Measurements from ENCODE around the gene BCS1L.
"Not testable (repeated sequence)": the region's sequence is repeated elsewhere in the genome, so short reads cannot be mapped to it uniquely, and the experiment has no call there.

BCS1L gene

GRCh38 chr2:218658671-218659257 lies 719 bp upstream of the BCS1L start:
- peak; percentile 28 for DNase-seq (ENCODE audit: low read depth, low spot score)
- peak overlapping the region; percentile 92 for H3K4me3 ChIP-seq (ENCODE audit: low read length)

GRCh38 chr2:218659988-218660358 lies 490 bp downstream of the BCS1L start:
- peak overlapping the region; percentile 92 for H3K4me3 ChIP-seq (ENCODE audit: low read length)
- DNase-seq (ENCODE audit: low read depth, low spot score): no peak

- no peak for DNase-seq (ENCODE audit: low read depth, low spot score)
- H3K4me3 ChIP-seq (ENCODE audit: low read length): no peak overlapping the region
Measured at GRCh38 chr2:218662377-218662776, 2.9 kb downstream of the BCS1L start.

- DNase-seq (ENCODE audit: low read depth, low spot score): no peak
Measured at GRCh38 chr2:218662827-218663226, 3.3 kb downstream of the BCS1L start.

GRCh38 chr2:218663901-218664300 lies 4.4 kb downstream of the BCS1L start:
- H3K4me3 ChIP-seq (ENCODE audit: low read length): no peak overlapping the region
- DNase-seq (ENCODE audit: low read depth, low spot score): no peak

More at GRCh38 chr2:218662827-218663226, 3.3 kb downstream of the BCS1L start:
- H3K4me3 ChIP-seq (ENCODE audit: low read length): no peak overlapping the region

- no peak overlapping the region for H3K4me3 ChIP-seq (ENCODE audit: low read length)
- no peak for DNase-seq (ENCODE audit: low read depth, low spot score)
Measured at GRCh38 chr2:218664653-218665052, 5.2 kb downstream of the BCS1L start.

- H3K4me3 ChIP-seq (ENCODE audit: low read length): peak overlapping the region; percentile 84
- DNase-seq (ENCODE audit: low read depth, low spot score): no peak
Measured at GRCh38 chr2:218671097-218671653, 11.7 kb downstream of the BCS1L start.

- H3K4me3 ChIP-seq (ENCODE audit: low read length): peak within 1 kb of the TSS; percentile 84
- peak; percentile 72 for DNase-seq (ENCODE audit: low read depth, low spot score)
Measured at GRCh38 chr2:218671654-218672566, 12.4 kb downstream of the BCS1L start, which contains the start of the genes RNF25 and STK36. TSS of gene RNF25 (minus strand) at chr2:218672002. CDS start at chr2:218671970, 32 bp downstream. TSS of gene STK36 (plus strand) at chr2:218672086. CDS start at chr2:218672830, 744 bp downstream.

GRCh38 chr2:218679119-218679518 lies 19.6 kb downstream of the BCS1L start:
- H3K4me3 ChIP-seq (ENCODE audit: low read length): no peak overlapping the region
- no peak for DNase-seq (ENCODE audit: low read depth, low spot score)

- H3K4me3 ChIP-seq (ENCODE audit: low read length): no peak overlapping the region
- no peak for DNase-seq (ENCODE audit: low read depth, low spot score)
Measured at GRCh38 chr2:218680061-218680460, 20.6 kb downstream of the BCS1L start.

GRCh38 chr2:218687400-218688060 lies 28.0 kb downstream of the BCS1L start:
- not testable (repeated sequence) for H3K4me3 ChIP-seq (ENCODE audit: low read length)
- peak; percentile 77 for DNase-seq (ENCODE audit: low read depth, low spot score)

- no peak for DNase-seq (ENCODE audit: low read depth, low spot score)
- no peak overlapping the region for H3K4me3 ChIP-seq (ENCODE audit: low read length)
Measured at GRCh38 chr2:218691234-218691633, 31.8 kb downstream of the BCS1L start.

GRCh38 chr2:218694405-218695145 lies 35.1 kb downstream of the BCS1L start:
- H3K4me3 ChIP-seq (ENCODE audit: low read length): no peak overlapping the region
- no peak for DNase-seq (ENCODE audit: low read depth, low spot score)

- DNase-seq (ENCODE audit: low read depth, low spot score): no peak
- no peak overlapping the region for H3K4me3 ChIP-seq (ENCODE audit: low read length)
Measured at GRCh38 chr2:218698885-218699284, 39.4 kb downstream of the BCS1L start.

- no peak for DNase-seq (ENCODE audit: low read depth, low spot score)
Measured at GRCh38 chr2:218701806-218702205, 42.3 kb downstream of the BCS1L start.

GRCh38 chr2:218703341-218703740 lies 43.9 kb downstream of the BCS1L start:
- no peak for DNase-seq (ENCODE audit: low read depth, low spot score)
- no peak overlapping the region for H3K4me3 ChIP-seq (ENCODE audit: low read length)

More at GRCh38 chr2:218701806-218702205, 42.3 kb downstream of the BCS1L start:
- H3K4me3 ChIP-seq (ENCODE audit: low read length): no peak overlapping the region

GRCh38 chr2:218708086-218708485 lies 48.6 kb downstream of the BCS1L start:
- no peak for DNase-seq (ENCODE audit: low read depth, low spot score)
- no peak overlapping the region for H3K4me3 ChIP-seq (ENCODE audit: low read length)

GRCh38 chr2:218709908-218710307 lies 50.4 kb downstream of the BCS1L start:
- H3K4me3 ChIP-seq (ENCODE audit: low read length): no peak overlapping the region
- DNase-seq (ENCODE audit: low read depth, low spot score): no peak

GRCh38 chr2:218710334-218710686 lies 50.8 kb downstream of the BCS1L start:
- H3K4me3 ChIP-seq (ENCODE audit: low read length): peak overlapping the region; percentile 83
- no peak for DNase-seq (ENCODE audit: low read depth, low spot score)
